Fibroblast of lung (primary cell): ENCODE measurements around the gene ITPRIPL1. TPM values are rescaled to one million over a fixed set of nuclear protein-coding genes. Genes with fewer than 3 reads are reported as not detected.
"Not testable (repeated sequence)": the region's sequence is repeated elsewhere in the genome, so short reads cannot be mapped to it uniquely, and the experiment has no call there.

Source experiments
- DNase-seq, 2 donors: peaks; one replicate each; pipeline versions ENCODE4 v3.0.0 to v3.0.0-alpha.2; 2010; ENCODE audit warnings: low read depth in 2 of 2
- H2AFZ ChIP-seq: 2 replicates; pipeline ENCODE4 v1.5.1; 2012; ENCODE audit warnings: low read length, control low read depth, inconsistent platforms
- H3K27ac ChIP-seq: 2 replicates; pipeline ENCODE4 v1.5.1; 2011; ENCODE audit warnings: low read length, control low read depth; ENCODE audit not compliant: insufficient read depth
- H3K27me3 ChIP-seq: 2 replicates; pipeline ENCODE4 v1.5.1; 2011; ENCODE audit warnings: mild to moderate bottlenecking, low read length; ENCODE audit not compliant: control insufficient read depth, insufficient read depth
- H3K36me3 ChIP-seq: 2 replicates; pipeline ENCODE4 v1.5.1; 2011; ENCODE audit warnings: low read length; ENCODE audit not compliant: control insufficient read depth, insufficient read depth
- H3K4me1 ChIP-seq: 2 replicates; pipeline ENCODE4 v1.5.1; 2011; ENCODE audit warnings: low read length; ENCODE audit not compliant: control insufficient read depth, insufficient read depth; ENCODE audit errors: extremely low read depth
- H3K4me2 ChIP-seq: 2 replicates; pipeline ENCODE4 v1.5.1; 2011; ENCODE audit warnings: low read length, control low read depth; ENCODE audit not compliant: insufficient read depth; ENCODE audit errors: extremely low read depth
- H3K4me3 ChIP-seq, 4 experiments: fragments of 200-600 bp in 1 of 4; sonication (generic) in 1 of 4; replicated peaks in 1 of 4; 2 replicates each; pipeline ENCODE4 v1.5.1; 2011 to 2016; ENCODE audit warnings: low read length in 4 of 4, low read depth in 3 of 4, mild to moderate bottlenecking in 3 of 4, control low read depth in 2 of 4, inconsistent platforms in 1 of 4, mixed read lengths in 1 of 4; ENCODE audit not compliant: insufficient read depth in 1 of 4; ENCODE audit errors: control extremely low read depth in 1 of 4
- H3K79me2 ChIP-seq: 2 replicates; pipeline ENCODE4 v1.5.1; 2012; ENCODE audit warnings: mild to moderate bottlenecking, low read length, inconsistent platforms; ENCODE audit not compliant: control insufficient read depth, insufficient read depth
- H3K9ac ChIP-seq: 2 replicates; pipeline ENCODE4 v1.5.1; 2011; ENCODE audit warnings: mild to moderate bottlenecking, low read length, control low read depth; ENCODE audit not compliant: insufficient read depth
- H3K9me3 ChIP-seq: 2 replicates; pipeline ENCODE4 v1.5.1; 2012; ENCODE audit warnings: low read depth, low read length; ENCODE audit not compliant: control insufficient read depth, insufficient read depth
- H4K20me1 ChIP-seq: 2 replicates; pipeline ENCODE4 v1.5.1; 2011; ENCODE audit warnings: low read length; ENCODE audit not compliant: control insufficient read depth, insufficient read depth; ENCODE audit errors: extremely low read depth
- EZH2 ChIP-seq: IDR thresholded peaks from 2 replicates; pipeline ENCODE4 v1.5.1; 2012; ENCODE audit warnings: low read length, control low read depth, mild to moderate bottlenecking; ENCODE audit errors: missing control alignments
- polyA plus RNA-seq, 2 donors: library from polyadenylated mRNA; depleted of rRNA in 1 of 2; stranded (reverse) in 1 of 2; unstranded in 1 of 2; fragments of >200 nt; gene quantifications; 2 replicates each; pipeline ENCODE4 v1.2.1, GENCODE V29; 2011 to 2012; ENCODE audit warnings: missing spikeins in 1 of 2
- total RNA-seq: library from RNA; depleted of rRNA; stranded (reverse); fragments of >200 nt; gene quantifications from 2 replicates; pipeline ENCODE4 v1.2.1, GENCODE V29; 2014
- TF ChIP-seq, protein P1 (sequence below), 2 donors: IDR thresholded peaks in 1 of 2; conservative IDR thresholded peaks in 1 of 2; 1 replicate in 1 of 2; 2 replicates in 1 of 2; pipeline ENCODE4 v1.5.1; 2011 to 2012; ENCODE audit warnings: low read length in 2 of 2, control low read depth in 1 of 2, inconsistent platforms in 1 of 2, low read depth in 1 of 2, mild to moderate bottlenecking in 1 of 2

ITPRIPL1 gene
- total and polyA plus RNA-seq, 2 donors (not counting 1 experiment from before 2014, with no cell fraction given) = 2.0 to 4.1 TPM

DNA sequence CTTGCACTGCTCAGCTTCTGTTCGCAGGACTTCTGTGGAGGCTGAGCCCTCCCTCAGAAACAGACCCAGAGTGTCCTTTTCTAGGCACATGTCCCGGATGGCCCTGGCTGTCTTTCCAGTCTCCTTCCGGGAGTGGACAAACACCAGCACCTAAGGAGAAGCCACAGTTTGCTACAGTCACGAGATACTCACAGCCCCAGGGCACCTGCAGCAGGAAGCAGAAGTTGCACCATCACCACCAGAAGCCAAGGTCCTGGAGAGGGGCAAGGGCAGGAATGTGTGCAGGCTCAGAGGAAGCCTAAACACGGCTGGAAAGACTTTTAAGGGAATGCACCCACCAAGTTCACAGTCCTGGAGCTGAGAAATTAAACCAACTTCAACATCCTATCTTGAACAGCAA, 33.4 kb upstream of the ITPRIPL1 start:
- Histone ChIP-seq H3K4me1 (no peaks in the 10 kb centered on the region), H3K4me2 (no peak overlapping the region), H2AFZ (no peak overlapping the region), H3K27ac (no peak overlapping the region), H3K9ac (no peak overlapping the region), H3K4me3 (no peak overlapping the region), H4K20me1 (no peaks in the 10 kb centered on the region), H3K36me3 (peaks cover 45% of the 10 kb centered on the region), H3K79me2 (no peaks in the 10 kb centered on the region), H3K27me3 (no peaks in the 10 kb centered on the region), H3K9me3 (no peaks in the 10 kb centered on the region)
- DNase-seq = no peak
- TF ChIP-seq EZH2 = no peak
- TF ChIP-seq, protein P1, sequence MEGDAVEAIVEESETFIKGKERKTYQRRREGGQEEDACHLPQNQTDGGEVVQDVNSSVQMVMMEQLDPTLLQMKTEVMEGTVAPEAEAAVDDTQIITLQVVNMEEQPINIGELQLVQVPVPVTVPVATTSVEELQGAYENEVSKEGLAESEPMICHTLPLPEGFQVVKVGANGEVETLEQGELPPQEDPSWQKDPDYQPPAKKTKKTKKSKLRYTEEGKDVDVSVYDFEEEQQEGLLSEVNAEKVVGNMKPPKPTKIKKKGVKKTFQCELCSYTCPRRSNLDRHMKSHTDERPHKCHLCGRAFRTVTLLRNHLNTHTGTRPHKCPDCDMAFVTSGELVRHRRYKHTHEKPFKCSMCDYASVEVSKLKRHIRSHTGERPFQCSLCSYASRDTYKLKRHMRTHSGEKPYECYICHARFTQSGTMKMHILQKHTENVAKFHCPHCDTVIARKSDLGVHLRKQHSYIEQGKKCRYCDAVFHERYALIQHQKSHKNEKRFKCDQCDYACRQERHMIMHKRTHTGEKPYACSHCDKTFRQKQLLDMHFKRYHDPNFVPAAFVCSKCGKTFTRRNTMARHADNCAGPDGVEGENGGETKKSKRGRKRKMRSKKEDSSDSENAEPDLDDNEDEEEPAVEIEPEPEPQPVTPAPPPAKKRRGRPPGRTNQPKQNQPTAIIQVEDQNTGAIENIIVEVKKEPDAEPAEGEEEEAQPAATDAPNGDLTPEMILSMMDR (conservative IDR thresholded peaks at IDR 0.05 in 1 of 2, IDR thresholded peaks at IDR 0.05 in 1 of 2; ENCODE audit: low read depth in 1 of 2, low read length in 2 of 2) = no peak

GRCh38 chr2:96294271-96294670, 30.8 kb upstream of the ITPRIPL1 start:
- H3K9ac ChIP-seq, H3K4me3 ChIP-seq, H2AFZ ChIP-seq, H3K27me3 ChIP-seq, H4K20me1 ChIP-seq, H3K4me1 ChIP-seq, H3K79me2 ChIP-seq, H3K4me2 ChIP-seq, H3K9me3 ChIP-seq, H3K27ac ChIP-seq: not testable (repeated sequence)
- H3K36me3 ChIP-seq = peaks cover 44% of the 10 kb centered on the region
- peak in 1 of 2 donors; percentile 4 for DNase-seq

DNA sequence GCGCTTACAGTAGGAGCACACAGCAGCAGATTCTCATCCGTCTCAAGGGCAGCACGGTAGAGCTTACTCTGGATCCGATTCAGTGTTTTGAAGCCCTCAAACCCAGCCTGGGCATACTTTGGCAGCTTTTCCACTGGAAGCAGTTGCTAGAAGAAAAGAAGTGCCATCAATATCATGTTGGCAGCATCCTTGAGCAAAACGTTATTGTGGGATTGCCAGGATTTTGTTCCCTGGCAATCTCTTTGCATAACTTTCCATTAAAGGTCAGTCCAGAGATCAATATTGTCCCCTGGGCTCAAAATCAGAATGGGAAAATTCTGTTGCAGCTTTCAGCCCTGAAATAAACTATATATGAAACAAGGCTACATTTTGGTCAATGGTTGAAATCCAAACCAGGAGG, 28.2 kb upstream of the ITPRIPL1 start:
- Histone ChIP-seq H3K27ac (no peak overlapping the region), H4K20me1 (no peaks in the 10 kb centered on the region), H3K79me2 (no peaks in the 10 kb centered on the region), H3K9me3 (no peaks in the 10 kb centered on the region), H3K4me2 (no peak overlapping the region), H3K9ac (no peak overlapping the region), H3K4me3 (no peak overlapping the region), H3K27me3 (no peaks in the 10 kb centered on the region), H3K4me1 (no peaks in the 10 kb centered on the region), H2AFZ (no peak overlapping the region), H3K36me3 (peaks cover 47% of the 10 kb centered on the region)
- no peak for TF ChIP-seq EZH2
- TF ChIP-seq, protein P1 (conservative IDR thresholded peaks at IDR 0.05 in 1 of 2, IDR thresholded peaks at IDR 0.05 in 1 of 2; ENCODE audit: low read depth in 1 of 2, low read length in 2 of 2) = no peak
- DNase-seq = no peak
